AG04449 (cell line): ENCODE results near the gene SHISA9.

Source experiments
- CTCF ChIA-PET: fragments of 350-600 bp; formaldehyde crosslinking; extraction: SDS; loops from one replicate; lab custom pipeline; 2021; ENCODE audit warnings: antibody characterized with exemption; lab: Yijun Ruan, JAX
- POLR2A ChIA-PET: fragments of 400-600, 350-600 bp; formaldehyde crosslinking; extraction: SDS; loops from one replicate; lab custom pipeline; 2020; ENCODE audit warnings: antibody characterized with exemption, inconsistent platforms; lab: Yijun Ruan, JAX
- DNase-seq: peaks from one replicate; pipeline ENCODE4 v3.0.0-alpha.2; 2010; ENCODE audit warnings: low read depth, low spot score
- H3K4me3 ChIP-seq: 2 replicates; pipeline ENCODE4 v1.5.1; 2011; ENCODE audit warnings: low read depth, mild to moderate bottlenecking, control low read depth, low read length
- CTCF ChIP-seq: IDR thresholded peaks from one replicate; pipeline ENCODE4 v1.5.1; 2011; ENCODE audit warnings: mild to moderate bottlenecking, moderate library complexity, low read length, control low read depth, inconsistent platforms; ENCODE audit not compliant: insufficient read depth; ENCODE audit errors: missing control alignments

Gene SHISA9

GRCh38 chr16:13205352-13205751 is 304.0 kb downstream of the SHISA9 start:
- POLR2A ChIA-PET = no interaction called here
- CTCF ChIA-PET = no interaction called here
- H3K4me3 ChIP-seq = no peak overlapping the region
- no peak for TF ChIP-seq CTCF
- no peak for DNase-seq

GRCh38 chr16:13206606-13207005 is 305.2 kb downstream of the SHISA9 start:
- H3K4me3 ChIP-seq = no peak overlapping the region
- DNase-seq = no peak
- TF ChIP-seq CTCF = no peak
- ChIA-PET CTCF (no interaction called here), POLR2A (no interaction called here)

- no peak overlapping the region for H3K4me3 ChIP-seq
- ChIA-PET POLR2A (no interaction called here), CTCF (no interaction called here)
- no peak for TF ChIP-seq CTCF
- DNase-seq = no peak
Measured at GRCh38 chr16:13207151-13207550, 305.8 kb downstream of the SHISA9 start.

GRCh38 chr16:13223666-13224065 is 322.3 kb downstream of the SHISA9 start:
- POLR2A ChIA-PET = no interaction called here
- H3K4me3 ChIP-seq = no peak overlapping the region
- no peak for TF ChIP-seq CTCF
- CTCF ChIA-PET = no interaction called here
- DNase-seq = no peak

DNA sequence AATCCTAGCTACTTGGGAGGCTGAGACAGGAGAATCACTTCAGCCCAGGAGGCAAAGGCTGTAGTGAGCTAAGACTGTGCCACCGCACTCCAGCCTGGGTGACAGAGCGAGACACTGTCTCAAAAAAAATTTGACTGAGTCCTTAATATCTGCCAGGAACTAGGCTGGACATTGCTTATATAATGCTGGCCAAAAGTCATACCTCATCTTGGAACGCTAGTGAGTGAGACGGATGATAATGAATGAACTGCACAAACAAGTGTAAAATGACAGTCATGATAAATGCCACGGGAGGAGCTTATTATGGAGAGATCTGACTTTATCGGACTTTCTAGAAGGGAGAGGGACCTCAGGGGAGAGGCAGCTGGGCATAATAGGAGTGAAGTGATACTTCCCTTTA is 327.6 kb downstream of the SHISA9 start:
- no peak for DNase-seq
- H3K4me3 ChIP-seq = no peak overlapping the region
- TF ChIP-seq CTCF = no peak
- ChIA-PET CTCF (no interaction called here), POLR2A (no interaction called here)

GRCh38 chr16:13231365-13231764 is 330.0 kb downstream of the SHISA9 start:
- H3K4me3 ChIP-seq = no peak overlapping the region
- POLR2A ChIA-PET = no interaction called here
- no peak for TF ChIP-seq CTCF
- CTCF ChIA-PET = no interaction called here
- DNase-seq = no peak

DNA sequence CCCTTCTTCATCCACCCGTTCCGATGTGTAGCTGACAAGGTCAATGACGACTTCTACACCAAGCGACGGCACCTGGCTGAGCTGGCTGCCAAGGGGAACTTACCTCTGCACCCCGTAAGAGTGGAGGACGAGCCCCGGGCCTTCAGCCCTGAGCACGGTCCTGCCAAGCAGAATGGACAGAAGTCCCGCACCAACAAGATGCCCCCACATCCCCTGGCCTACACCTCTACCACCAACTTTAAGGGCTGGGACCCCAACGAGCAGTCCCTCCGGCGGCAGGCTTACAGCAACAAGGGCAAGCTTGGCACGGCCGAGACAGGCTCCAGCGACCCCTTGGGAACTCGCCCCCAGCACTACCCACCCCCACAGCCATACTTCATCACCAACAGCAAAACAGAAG is 333.6 kb downstream of the SHISA9 start:
- TF ChIP-seq CTCF = no peak
- ChIA-PET CTCF (no interaction called here), POLR2A (no interaction called here)
- no peak for DNase-seq
- H3K4me3 ChIP-seq = no peak overlapping the region
